ENCODE measurements around the gene KLC4. TPM values are rescaled to one million over a fixed set of nuclear protein-coding genes. Genes with fewer than 3 reads are reported as not detected.

The KLC4 gene
- total RNA-seq, 1 experiment from 2014 or later, result 13.2 TPM

- no peaks in the 10 kb centered on the region for H3K27me3 ChIP-seq
- H3K4me1 ChIP-seq, result peaks cover 25% of the 10 kb centered on the region
- no peaks in the 10 kb centered on the region for H3K9me3 ChIP-seq (replicated peaks)
- H3K36me3 ChIP-seq, result no peaks in the 10 kb centered on the region
- H3K27ac ChIP-seq, result no peak overlapping the region
- DNase-seq, result peak in 1 of 2 experiments; percentile 10
- H3K4me3 ChIP-seq, result no peak overlapping the region
Measured at GRCh38 chr6:43089874-43090558, 30.6 kb downstream of the KLC4 start.

GRCh38 chr6:43090559-43090956 is 31.1 kb downstream of the KLC4 start:
- Histone ChIP-seq H3K9me3 (replicated peaks) (no peaks in the 10 kb centered on the region), H3K27me3 (no peaks in the 10 kb centered on the region), H3K36me3 (no peaks in the 10 kb centered on the region), H3K4me3 (no peak overlapping the region), H3K4me1 (peaks cover 27% of the 10 kb centered on the region), H3K27ac (no peak overlapping the region)
- peak in 1 of 2 experiments; percentile 35 for DNase-seq

DNA sequence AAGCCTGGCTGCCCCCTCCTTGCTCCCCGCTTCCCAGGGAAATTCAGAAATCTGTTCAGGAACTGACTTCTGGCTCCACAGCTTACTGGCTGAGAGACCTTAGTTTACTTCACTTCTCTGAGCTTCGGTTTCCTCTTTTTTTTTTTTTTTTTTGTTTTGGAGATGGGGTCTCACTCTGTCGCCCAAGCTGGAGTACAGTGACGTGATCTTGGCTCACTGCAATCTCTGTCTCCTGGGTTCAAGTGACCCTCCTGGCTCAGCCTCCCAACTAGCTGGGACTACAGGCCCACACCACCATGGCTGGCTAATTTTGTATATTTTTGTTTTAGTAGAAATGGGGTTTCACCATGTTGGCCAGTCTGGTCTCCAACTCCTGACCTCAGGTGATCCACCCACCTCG is 31.6 kb downstream of the KLC4 start:
- H3K36me3 ChIP-seq, result no peaks in the 10 kb centered on the region
- H3K27me3 ChIP-seq, result no peaks in the 10 kb centered on the region
- no peak overlapping the region for H3K27ac ChIP-seq
- DNase-seq, result no peak
- H3K9me3 ChIP-seq (replicated peaks), result no peaks in the 10 kb centered on the region
- H3K4me3 ChIP-seq, result no peak overlapping the region
- H3K4me1 ChIP-seq, result peaks cover 32% of the 10 kb centered on the region

DNA sequence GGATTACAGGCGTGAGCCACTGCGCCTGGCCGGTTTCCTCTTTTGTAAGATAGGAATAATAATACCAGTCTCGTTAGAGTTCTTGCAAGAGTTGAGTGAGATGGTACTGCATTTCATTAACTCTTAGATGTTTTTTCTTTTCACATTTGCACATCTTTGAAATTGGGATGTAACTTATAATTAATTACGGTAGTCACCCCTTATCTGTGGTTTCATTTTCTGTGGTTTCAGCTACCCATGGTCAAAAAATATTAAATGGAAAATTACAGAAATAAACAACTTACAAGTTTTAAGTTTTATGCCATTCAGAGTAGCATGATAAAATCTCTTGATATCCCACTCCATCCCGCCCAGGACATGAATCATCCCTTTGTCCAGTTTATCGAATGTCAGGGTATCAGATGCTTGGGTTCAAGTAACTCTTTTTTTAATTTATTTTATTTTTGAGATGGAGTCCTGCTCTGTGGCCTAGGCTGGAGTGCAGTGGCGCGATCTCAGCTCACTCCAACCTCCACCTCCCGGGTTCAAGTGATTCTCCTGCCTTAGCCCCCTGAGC is 32.1 kb downstream of the KLC4 start:
- no peak overlapping the region for H3K27ac ChIP-seq
- H3K27me3 ChIP-seq, result no peaks in the 10 kb centered on the region
- peaks cover 35% of the 10 kb centered on the region for H3K4me1 ChIP-seq
- no peak for DNase-seq
- no peak overlapping the region for H3K4me3 ChIP-seq
- no peaks in the 10 kb centered on the region for H3K36me3 ChIP-seq
- no peaks in the 10 kb centered on the region for H3K9me3 ChIP-seq (replicated peaks)

DNA sequence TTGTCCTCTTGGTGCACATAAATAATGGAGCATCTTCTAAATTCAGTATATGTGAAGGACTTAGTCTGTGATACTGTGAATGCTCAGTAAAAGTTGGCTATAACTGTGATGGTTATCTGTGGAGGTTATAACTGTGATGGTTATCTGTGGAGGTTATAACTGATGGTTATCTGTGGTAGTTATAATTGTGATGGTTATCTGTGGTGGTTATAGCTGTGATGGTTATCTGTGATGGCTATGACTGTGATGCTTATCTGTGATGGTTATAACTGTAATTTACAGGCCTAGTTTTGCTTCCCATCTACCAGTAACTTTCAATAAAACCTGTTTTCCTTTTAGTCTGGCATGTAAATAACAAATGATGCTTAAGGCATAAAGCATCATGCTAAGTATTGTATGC is 33.2 kb downstream of the KLC4 start:
- no peak overlapping the region for H3K4me3 ChIP-seq
- H3K27me3 ChIP-seq, result no peaks in the 10 kb centered on the region
- no peaks in the 10 kb centered on the region for H3K9me3 ChIP-seq (replicated peaks)
- DNase-seq, result no peak
- no peak overlapping the region for H3K27ac ChIP-seq
- no peaks in the 10 kb centered on the region for H3K36me3 ChIP-seq
- peaks cover 35% of the 10 kb centered on the region for H3K4me1 ChIP-seq

GRCh38 chr6:43093436-43094289 is 34.2 kb downstream of the KLC4 start:
- Histone ChIP-seq H3K4me1 (peaks cover 35% of the 10 kb centered on the region), H3K36me3 (no peaks in the 10 kb centered on the region), H3K4me3 (no peak overlapping the region), H3K9me3 (replicated peaks) (no peaks in the 10 kb centered on the region), H3K27ac (no peak overlapping the region), H3K27me3 (no peaks in the 10 kb centered on the region)
- no peak for DNase-seq

DNA sequence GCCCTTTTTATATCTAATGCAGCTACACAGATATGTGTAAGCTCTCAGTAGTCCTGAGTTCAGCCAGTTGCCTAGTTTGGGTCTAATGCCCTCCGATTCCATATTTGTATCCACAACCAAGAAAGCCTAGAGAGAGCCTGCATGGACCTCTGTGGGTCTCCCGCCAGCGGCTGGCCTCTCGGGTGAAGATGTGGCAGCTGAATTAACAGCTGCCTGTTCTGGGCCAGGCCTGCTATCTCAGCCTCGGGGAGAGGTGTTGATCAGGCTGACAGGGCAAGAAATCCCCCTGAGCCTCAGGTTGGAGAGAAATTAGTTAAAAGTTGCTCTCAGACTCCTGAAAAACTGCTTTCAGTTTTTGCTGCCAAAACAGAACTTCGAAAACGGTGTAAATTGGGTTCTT is 36.5 kb downstream of the KLC4 start:
- H3K36me3 ChIP-seq, result no peaks in the 10 kb centered on the region
- no peaks in the 10 kb centered on the region for H3K27me3 ChIP-seq
- H3K27ac ChIP-seq, result no peak overlapping the region
- no peak overlapping the region for H3K4me3 ChIP-seq
- H3K4me1 ChIP-seq, result peaks cover 15% of the 10 kb centered on the region
- no peaks in the 10 kb centered on the region for H3K9me3 ChIP-seq (replicated peaks)
- peak; percentile 53 to 62 for DNase-seq

DNA sequence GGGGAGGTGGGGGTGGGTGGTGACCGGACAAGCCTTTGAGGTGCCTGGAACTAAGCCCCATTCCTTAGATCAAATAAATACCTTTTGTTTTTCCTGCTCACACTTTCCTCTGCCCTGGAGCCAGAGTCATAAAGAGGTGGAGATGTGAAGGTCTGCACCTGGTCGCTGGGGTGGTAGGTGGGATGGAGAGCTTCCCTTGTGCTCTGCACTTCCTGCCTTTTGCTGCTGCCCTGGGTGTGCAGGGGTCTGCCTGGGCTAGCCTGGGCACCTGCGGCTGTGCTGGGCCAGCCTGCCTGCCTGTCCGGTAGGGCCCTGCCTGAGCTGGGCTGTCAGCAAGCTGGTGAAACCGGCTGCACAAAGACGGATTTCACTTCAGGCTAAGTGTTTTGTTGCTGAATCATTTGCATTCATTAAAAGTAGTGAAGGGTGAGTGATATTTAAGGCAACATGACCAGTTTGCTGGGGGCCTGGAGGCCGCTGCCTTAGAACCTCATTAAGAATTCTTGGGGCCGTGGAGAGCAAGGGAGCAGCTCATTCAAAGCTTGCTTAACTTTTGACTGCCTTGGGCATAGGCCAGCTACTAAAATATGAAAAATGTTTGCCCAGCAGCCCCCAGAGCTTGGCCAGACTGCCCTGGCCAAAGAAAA is 37.1 kb downstream of the KLC4 start:
- no peak for DNase-seq
- no peak overlapping the region for H3K4me3 ChIP-seq
- no peaks in the 10 kb centered on the region for H3K9me3 ChIP-seq (replicated peaks)
- H3K4me1 ChIP-seq, result peaks cover 15% of the 10 kb centered on the region
- H3K27me3 ChIP-seq, result no peaks in the 10 kb centered on the region
- no peak overlapping the region for H3K27ac ChIP-seq
- H3K36me3 ChIP-seq, result no peaks in the 10 kb centered on the region

GRCh38 chr6:43097098-43097489 is 37.7 kb downstream of the KLC4 start:
- no peaks in the 10 kb centered on the region for H3K27me3 ChIP-seq
- H3K4me3 ChIP-seq, result no peak overlapping the region
- peaks cover 15% of the 10 kb centered on the region for H3K4me1 ChIP-seq
- H3K36me3 ChIP-seq, result no peaks in the 10 kb centered on the region
- H3K9me3 ChIP-seq (replicated peaks), result no peaks in the 10 kb centered on the region
- no peak overlapping the region for H3K27ac ChIP-seq
- no peak for DNase-seq

DNA sequence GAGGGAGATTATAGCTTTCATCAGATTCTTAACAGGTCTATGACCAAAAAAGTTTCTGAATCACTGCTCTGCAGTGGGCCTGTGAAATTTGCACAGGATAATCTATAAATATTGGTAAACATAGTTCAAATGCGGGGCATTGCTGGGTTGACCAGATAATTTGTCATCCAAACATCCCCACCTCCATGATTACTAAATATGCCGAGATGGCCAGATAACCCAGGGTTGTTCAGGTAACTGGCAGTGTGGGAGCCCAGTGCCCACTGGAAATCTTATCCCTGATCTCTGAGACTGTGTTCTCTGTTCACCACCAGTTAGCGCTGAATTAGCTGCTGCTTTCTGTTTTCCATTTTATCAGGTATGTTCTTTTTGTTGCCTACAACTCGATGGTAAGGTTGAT is 38.1 kb downstream of the KLC4 start:
- H3K36me3 ChIP-seq, result no peaks in the 10 kb centered on the region
- peaks cover 13% of the 10 kb centered on the region for H3K4me1 ChIP-seq
- no peak overlapping the region for H3K27ac ChIP-seq
- no peak for DNase-seq
- H3K27me3 ChIP-seq, result no peaks in the 10 kb centered on the region
- H3K4me3 ChIP-seq, result no peak overlapping the region
- no peaks in the 10 kb centered on the region for H3K9me3 ChIP-seq (replicated peaks)

GRCh38 chr6:43101497-43101896 is 42.1 kb downstream of the KLC4 start:
- H3K4me1 ChIP-seq, result no peaks in the 10 kb centered on the region; the same call in 1 of the 2 replicates
- H3K36me3 ChIP-seq, result no peaks in the 10 kb centered on the region
- no peak overlapping the region for H3K27ac ChIP-seq
- H3K27me3 ChIP-seq, result no peaks in the 10 kb centered on the region
- DNase-seq, result no peak
- no peak overlapping the region for H3K4me3 ChIP-seq
- H3K9me3 ChIP-seq (replicated peaks), result no peaks in the 10 kb centered on the region

- H3K27ac ChIP-seq, result no peak overlapping the region
- H3K4me1 ChIP-seq, result no peaks in the 10 kb centered on the region
- no peaks in the 10 kb centered on the region for H3K36me3 ChIP-seq
- no peak overlapping the region for H3K4me3 ChIP-seq
- H3K9me3 ChIP-seq (replicated peaks), result no peaks in the 10 kb centered on the region
- no peaks in the 10 kb centered on the region for H3K27me3 ChIP-seq
- DNase-seq, result no peak
Measured at GRCh38 chr6:43103253-43103876, 43.9 kb downstream of the KLC4 start.

DNA sequence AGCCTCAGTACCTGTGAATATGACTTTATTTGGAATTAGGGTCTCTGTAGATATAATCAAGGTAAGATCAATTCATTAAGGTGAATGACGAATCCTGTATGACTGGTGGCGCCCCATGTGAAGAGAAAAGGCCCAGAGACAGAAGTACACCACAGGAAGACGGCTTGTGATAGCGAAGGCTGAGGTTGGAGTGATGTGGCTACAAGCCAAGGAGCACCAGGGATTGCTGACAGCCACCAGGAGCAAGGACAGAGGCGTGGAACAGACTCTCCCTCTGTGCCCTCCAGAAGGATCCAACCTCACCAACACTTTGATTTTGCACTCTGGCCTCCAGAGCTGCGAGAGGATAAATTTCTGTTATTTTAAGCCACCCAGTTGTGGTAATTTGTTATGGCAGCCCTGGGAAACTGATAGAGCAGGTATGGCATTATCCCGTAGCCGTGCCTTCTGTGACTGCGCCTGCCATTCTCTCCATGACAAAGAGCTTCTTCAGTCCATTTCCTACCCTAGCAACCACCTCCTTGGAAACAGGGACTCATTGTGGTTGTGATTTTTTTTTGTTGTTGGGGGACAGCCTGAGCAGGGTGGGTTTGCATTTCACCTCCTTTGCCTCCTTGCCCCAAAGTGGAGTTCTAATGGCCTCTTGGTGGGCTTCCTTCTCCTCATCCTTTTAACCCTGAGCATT is 46.2 kb downstream of the KLC4 start:
- Histone ChIP-seq H3K27ac (no peak overlapping the region), H3K4me3 (no peak overlapping the region), H3K27me3 (no peaks in the 10 kb centered on the region), H3K9me3 (replicated peaks) (no peaks in the 10 kb centered on the region), H3K4me1 (no peaks in the 10 kb centered on the region), H3K36me3 (no peaks in the 10 kb centered on the region)
- no peak for DNase-seq

DNA sequence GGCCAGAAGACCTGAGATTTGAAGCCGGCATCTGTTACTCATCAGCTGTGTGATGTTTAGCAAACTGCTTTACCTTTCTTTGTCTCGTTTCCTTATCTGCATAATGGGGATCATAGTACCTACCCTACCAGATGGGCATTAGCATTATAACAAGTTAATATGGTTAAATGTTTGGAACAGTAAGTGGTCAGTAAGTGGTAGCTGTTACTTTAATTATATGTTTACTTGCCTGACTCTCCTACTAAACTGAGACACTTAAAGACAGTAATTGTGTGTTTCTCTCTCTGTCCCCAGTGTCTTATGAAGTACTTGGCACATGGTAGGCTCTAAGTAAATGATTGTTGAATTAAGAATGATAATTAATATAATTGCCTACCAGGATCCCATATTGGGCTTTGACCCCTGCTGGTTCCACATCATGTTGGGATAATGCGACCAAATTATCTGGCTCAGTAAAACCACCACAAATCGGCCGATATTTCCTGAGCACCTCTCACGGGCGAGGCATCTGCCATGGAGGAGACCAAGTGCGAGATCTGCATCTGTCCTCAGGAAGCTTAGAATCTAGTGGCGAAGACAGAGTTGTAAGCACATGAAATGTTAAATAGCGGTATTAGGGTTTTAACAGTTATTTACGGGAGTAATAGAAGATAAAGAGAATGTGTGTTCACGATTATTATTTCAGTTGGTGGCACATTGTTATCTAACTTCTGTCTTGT is 48.1 kb downstream of the KLC4 start:
- DNase-seq, result no peak
- no peaks in the 10 kb centered on the region for H3K9me3 ChIP-seq (replicated peaks)
- H3K4me1 ChIP-seq, result no peaks in the 10 kb centered on the region
- H3K4me3 ChIP-seq, result no peak overlapping the region
- H3K27ac ChIP-seq, result no peak overlapping the region
- no peaks in the 10 kb centered on the region for H3K36me3 ChIP-seq
- H3K27me3 ChIP-seq, result no peaks in the 10 kb centered on the region

Data from SJCRH30 (cell line).